Mesodermal cell (in vitro differentiated cells): ENCODE data around the gene PPIL3.

Source experiments
- H3K27ac ChIP-seq: 2 replicates; pipeline ENCODE4 v1.7.0; 2013; ENCODE audit warnings: mild to moderate bottlenecking, low read depth, low read length, moderate library complexity; ENCODE audit not compliant: severe bottlenecking
- H3K36me3 ChIP-seq: 2 replicates; pipeline ENCODE4 v1.7.1; 2013; ENCODE audit warnings: mild to moderate bottlenecking, low read length, moderate library complexity; ENCODE audit not compliant: control insufficient read depth, insufficient read depth
- H3K4me1 ChIP-seq: one replicate; pipeline ENCODE4 v1.7.1; 2013; ENCODE audit warnings: mild to moderate bottlenecking, low read length; ENCODE audit not compliant: insufficient read depth, control insufficient read depth, poor library complexity, severe bottlenecking
- H3K4me3 ChIP-seq: 2 replicates; pipeline ENCODE4 v1.7.0; 2013; ENCODE audit warnings: low read length, control low read depth, mild to moderate bottlenecking; ENCODE audit not compliant: insufficient read depth, poor library complexity, severe bottlenecking; ENCODE audit errors: extremely low read depth
- H3K9me3 ChIP-seq: 2 replicates; pipeline ENCODE4 v1.7.1; 2013; ENCODE audit warnings: mild to moderate bottlenecking, low read length, moderate library complexity; ENCODE audit not compliant: control insufficient read depth
- WGBS, 2 experiments: methylation state at CpG; one replicate each; pipeline ENCODE4 v1.1.5; 2013; ENCODE audit warnings: missing lambda C conversion rate in 2 of 2; ENCODE audit not compliant: insufficient coverage in 2 of 2; 5-methylcytosine and 5-hydroxymethylcytosine counted together

PPIL3 gene

DNA sequence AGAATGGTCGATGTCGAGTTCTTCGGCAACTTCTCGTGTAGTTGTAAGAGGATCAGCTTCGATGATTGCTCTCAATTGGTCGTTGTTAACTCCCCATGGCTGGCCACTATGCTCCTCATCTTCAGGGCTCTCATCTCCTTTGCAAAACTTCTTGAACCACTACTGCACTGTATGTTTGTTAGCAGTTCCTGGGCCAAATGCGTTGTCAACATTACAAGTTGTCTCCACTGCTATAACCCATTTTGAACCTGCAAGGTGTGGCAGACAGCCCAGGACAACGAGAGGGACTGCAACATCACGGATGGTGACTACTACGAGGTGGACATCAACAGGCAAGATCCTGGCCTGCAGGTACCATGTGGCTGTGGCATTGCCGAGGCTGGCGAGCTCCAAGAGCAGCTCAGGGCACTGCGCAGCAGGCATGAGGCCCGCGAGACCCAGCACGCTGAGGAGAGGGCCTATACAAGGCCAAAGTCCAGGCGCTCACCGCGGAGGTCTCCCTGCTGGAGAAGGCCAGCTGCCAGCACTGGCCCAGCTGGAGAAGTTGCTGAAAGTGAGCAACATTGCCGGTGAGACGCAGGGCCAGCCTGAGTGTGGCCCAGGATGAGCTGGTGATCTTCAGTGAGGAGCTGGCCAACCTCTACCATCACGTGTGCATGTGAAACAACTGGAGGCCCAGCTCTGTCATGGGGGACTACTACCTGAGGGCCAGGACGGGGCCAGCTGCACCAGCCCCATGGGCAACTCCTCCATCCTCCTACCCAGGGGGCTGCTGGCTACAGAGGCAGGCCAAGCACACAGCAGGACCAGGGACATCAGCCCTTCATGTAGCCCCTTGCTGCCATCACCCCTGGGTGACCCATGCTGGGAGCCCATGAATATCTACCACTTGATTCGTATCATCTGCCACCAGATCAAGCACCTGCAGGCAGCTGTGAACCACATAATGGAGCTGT, 44.6 kb downstream of the PPIL3 start:
- Histone ChIP-seq H3K9me3 (no peaks in the 10 kb centered on the region), H3K36me3 (no peaks in the 10 kb centered on the region), H3K4me3 (no peak overlapping the region), H3K27ac (no peak overlapping the region), H3K4me1 (no peaks in the 10 kb centered on the region)
- 92 to 94% methylated on average over 21 to 24 of the region's 24 CpGs for WGBS, 2 experiments

DNA sequence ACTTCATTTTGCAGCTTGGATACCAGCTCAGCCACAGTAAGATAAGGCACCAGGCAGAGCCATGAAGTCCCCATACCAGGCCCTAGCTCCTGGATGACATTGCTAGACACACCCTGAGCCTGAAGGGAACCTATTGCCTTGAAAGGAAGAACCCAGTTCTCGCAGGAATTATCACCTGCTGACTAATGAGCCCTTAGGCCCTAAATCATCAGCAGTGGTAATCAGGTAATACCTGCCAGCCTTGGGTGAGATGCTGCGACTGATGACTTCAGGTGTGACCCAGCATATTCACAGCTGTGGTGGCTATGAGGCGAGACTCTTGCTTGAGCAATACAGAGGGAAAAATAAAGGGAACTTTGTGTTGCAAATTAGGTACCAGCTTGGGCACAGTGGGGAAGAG, 49.4 kb downstream of the PPIL3 start:
- H3K4me1 ChIP-seq, result no peaks in the 10 kb centered on the region
- H3K9me3 ChIP-seq, result peaks cover 6% of the 10 kb centered on the region
- no peak overlapping the region for H3K4me3 ChIP-seq
- H3K36me3 ChIP-seq, result no peaks in the 10 kb centered on the region
- H3K27ac ChIP-seq, result no peak overlapping the region
- 81 to 100% methylated on average over 2 to 3 of the region's 3 CpGs for WGBS, 2 experiments

DNA sequence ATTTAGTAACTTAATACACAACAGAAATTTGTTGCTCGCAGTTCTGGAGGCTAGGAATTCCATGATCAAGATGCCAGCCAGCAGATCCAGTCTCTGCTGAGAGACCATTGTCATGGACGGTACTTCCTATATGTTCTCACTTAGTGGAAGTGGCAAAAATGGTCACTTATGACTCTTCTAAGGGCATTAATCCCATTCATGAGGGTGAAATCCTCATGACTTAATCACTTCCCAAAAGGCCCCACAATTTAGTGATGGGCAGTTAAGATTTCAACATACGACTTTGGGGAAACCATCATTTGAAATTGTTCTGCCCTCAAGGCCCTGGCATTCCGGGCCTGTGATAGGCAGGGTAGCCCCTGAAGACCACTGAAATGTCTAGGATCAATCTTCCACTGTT, 54.2 kb downstream of the PPIL3 start:
- Histone ChIP-seq H3K4me3 (no peak overlapping the region), H3K36me3 (no peaks in the 10 kb centered on the region), H3K9me3 (peaks cover 6% of the 10 kb centered on the region), H3K27ac (no peak overlapping the region), H3K4me1 (no peaks in the 10 kb centered on the region)
- 90 to 97% methylated on average over 3 to 4 of the region's 4 CpGs for WGBS, 2 experiments

DNA sequence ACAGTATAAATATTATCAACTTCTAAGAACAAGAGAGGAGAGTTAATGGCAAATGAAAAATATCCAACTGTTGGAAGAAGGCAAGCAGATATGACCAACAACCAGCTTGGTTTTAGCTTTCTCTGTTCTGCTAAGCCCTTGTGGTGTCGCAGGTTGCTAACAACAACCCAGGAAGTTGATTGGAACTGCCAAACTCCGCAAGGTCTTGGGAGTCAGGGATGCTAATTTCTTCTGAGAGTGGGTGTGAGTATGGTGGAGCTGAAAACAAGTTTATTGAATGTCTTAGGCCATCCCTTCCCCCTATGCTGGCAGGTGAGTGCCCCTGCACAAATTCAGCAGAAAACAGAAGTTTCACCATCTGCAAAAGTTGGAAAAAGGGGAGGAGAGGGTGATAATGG, 59.6 kb downstream of the PPIL3 start:
- H3K9me3 ChIP-seq, result no peaks in the 10 kb centered on the region
- 90 to 100% methylated on average over 2 of the region's 2 CpGs for WGBS, 2 experiments
- no peaks in the 10 kb centered on the region for H3K4me1 ChIP-seq
- H3K36me3 ChIP-seq, result peaks cover 8% of the 10 kb centered on the region
- H3K4me3 ChIP-seq, result no peak overlapping the region
- H3K27ac ChIP-seq, result no peak overlapping the region

DNA sequence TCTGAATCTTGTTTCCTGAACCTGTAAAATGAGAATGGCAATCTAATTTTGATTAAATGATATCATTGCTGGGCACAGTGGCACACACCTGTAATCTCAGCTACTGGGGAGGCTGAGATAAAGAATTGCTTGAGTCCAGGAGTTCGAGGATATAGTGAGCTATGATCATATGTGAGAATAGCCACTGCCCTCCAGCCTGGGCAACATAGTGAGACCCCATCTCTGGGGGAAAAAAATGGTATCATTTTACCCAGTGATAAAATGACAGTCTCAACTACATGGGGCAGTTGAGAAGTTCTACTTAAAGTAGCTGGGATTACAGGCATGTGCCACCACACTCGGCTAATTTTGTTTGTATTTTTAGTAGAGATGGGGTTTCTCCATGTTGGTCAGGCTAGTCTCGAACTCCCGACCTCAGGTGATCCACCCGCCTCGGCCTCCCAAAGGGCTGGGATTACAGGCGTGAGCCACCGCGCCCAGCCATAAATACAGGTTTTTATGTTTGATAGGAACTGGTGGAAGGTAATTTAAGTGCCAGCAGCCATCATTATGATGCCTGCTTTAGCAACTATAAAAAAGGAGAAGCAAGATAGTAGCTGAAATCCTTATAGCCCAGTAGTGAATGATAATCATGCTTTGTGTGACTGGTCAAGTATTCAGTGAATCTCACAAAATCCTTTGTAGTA, 60.2 kb downstream of the PPIL3 start:
- 91 to 99% methylated on average over 8 to 9 of the region's 9 CpGs for WGBS, 2 experiments
- Histone ChIP-seq H3K4me3 (no peak overlapping the region), H3K4me1 (no peaks in the 10 kb centered on the region), H3K36me3 (peaks cover 13% of the 10 kb centered on the region), H3K27ac (no peak overlapping the region), H3K9me3 (no peaks in the 10 kb centered on the region)

DNA sequence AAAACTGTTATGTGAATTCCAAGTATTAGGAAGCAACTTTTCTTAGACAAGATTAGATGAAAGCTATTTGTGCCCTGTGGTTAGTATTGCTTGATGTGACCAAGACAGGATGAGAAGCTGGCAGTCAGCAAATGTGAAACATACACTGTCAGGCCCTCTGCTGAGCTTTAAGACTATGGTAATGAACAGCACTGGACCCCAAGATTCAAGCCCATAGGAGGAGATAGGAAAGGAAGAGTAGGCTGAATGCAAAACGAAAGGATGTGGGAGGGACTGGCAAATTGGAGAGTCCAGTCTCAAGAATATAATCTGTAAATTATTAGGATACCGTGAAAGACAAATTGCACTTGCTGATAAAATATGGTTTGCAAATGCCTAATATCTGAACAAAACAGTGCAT, 60.8 kb downstream of the PPIL3 start:
- H3K27ac ChIP-seq, result no peak overlapping the region
- no peaks in the 10 kb centered on the region for H3K4me1 ChIP-seq
- no peak overlapping the region for H3K4me3 ChIP-seq
- no peaks in the 10 kb centered on the region for H3K9me3 ChIP-seq
- H3K36me3 ChIP-seq, result peaks cover 14% of the 10 kb centered on the region
- WGBS, 2 experiments, result 88 to 100% methylated on average over 1 to 2 of the region's 2 CpGs

DNA sequence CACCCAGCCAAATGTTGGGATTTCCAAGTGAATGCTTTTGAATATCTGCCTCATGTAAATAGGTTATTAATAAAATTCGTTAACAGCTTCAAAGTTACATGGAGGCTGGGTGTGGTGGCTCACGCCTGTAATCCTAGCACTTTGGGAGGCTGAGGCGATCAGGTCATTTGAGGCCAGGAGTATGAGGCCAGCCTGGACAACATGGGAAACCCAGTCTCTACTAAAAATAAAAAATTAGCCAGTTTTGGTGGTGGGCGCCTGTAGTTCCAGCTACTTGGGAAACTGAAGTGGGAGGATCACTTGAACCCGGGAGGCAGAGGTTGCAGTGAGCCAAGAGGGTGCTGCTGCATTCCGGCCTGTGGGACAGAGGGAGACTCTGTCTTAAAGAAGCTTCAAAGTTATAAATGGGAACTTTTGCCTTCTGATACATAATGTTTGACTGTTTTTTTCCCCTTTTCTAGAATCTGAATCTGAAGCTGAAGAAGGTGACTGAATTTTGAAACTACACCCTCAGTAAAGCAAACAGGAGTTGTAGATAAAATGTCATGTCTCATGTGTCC, 67.1 kb downstream of the PPIL3 start:
- Histone ChIP-seq H3K27ac (no peak overlapping the region), H3K4me1 (peaks cover 7% of the 10 kb centered on the region), H3K9me3 (no peaks in the 10 kb centered on the region), H3K36me3 (peaks cover 67% of the 10 kb centered on the region), H3K4me3 (no peak overlapping the region)
- 94% methylated on average over 4 to 6 of the region's 6 CpGs for WGBS, 2 experiments
